GM21576 (cell line): Measurements from ENCODE around the gene FAM83E.
"Not testable (repeated sequence)": the region's sequence is repeated elsewhere in the genome, so short reads cannot be mapped to it uniquely, and the experiment has no call there.

ENCODE experiments used
- ATAC-seq: cut with Tn5 transposase; IDR thresholded peaks from one replicate; pipeline ENCODE4 v1.9.1; 2021; ENCODE audit warnings: mild to moderate bottlenecking, moderate library complexity; ENCODE audit not compliant: unreplicated experiment

FAM83E gene

DNA sequence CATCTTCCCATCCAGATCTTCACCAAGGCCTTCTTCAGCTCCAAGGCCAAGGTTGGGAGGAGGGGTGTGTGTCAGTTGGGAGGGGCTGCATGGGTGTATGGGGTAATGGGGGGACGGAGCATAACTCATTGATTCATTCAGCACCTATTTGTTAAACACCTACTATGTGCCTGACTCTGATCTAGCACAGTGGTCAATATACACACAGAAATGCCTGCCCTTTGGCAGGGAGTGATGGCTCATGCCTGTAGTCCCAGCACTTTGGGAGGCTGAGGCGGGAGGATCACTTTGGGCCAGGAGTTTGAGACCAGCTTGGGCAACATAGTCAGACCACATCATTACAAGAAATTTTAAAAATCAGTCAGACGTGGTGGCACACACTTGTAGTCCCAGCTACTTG, 27.5 kb downstream of the FAM83E start:
- ATAC-seq = no peak

DNA sequence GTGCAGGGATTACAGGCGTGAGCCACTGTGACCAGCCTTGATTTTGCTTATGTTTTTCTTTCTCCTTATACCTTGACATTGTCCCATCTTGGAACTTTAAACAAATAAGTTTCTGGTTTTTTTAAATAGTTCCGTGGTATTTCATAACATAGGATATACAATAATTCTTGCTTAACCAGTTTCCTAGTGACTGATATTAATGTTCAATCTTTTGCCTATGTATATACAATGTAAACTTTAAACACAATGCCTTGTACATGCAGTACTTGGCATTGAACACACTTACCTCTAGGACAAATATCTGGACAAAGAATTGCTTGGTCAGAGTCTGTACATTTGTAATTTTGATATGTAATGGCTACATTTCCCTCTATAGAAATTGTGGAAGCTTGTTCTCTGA, 32.7 kb downstream of the FAM83E start:
- no peak for ATAC-seq

DNA sequence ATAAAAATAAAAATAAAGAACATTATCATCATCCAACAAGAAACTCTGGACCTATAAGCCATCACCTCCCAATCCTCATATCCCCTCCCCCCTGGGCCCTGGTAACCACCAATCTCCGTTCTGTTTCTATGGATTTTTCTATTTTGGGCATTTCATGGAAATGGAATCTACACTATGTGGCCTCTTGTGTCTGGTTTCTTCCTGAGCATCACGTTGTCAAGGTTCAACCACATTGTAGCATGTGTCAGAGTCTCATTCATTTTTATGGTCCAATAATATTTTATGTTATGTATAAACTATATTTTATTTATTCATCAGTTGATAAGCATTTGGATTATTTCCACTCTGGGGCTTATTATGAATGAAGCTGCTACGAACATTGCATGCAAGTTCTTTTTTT, 36.0 kb downstream of the FAM83E start:
- ATAC-seq = no peak

DNA sequence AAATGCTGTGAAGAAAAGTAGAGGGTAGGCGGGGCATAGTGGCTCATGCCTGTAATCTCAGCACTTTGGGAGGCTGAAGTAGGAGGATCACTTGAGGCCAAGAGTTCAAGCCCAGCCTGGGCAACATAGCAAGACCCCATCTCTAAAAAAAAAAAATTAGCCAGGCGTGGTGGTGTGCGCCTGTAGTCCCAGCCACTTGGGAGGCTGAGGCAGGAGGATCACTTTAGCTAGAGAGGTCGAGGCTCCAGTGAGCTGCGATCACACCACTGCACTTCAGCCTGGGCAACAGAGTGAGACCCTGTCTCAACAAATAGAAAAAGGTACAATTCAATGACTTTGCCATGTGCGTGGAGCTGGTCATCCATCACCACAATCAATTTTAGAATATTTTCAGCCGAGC, 37.0 kb downstream of the FAM83E start:
- not testable (repeated sequence) for ATAC-seq

DNA sequence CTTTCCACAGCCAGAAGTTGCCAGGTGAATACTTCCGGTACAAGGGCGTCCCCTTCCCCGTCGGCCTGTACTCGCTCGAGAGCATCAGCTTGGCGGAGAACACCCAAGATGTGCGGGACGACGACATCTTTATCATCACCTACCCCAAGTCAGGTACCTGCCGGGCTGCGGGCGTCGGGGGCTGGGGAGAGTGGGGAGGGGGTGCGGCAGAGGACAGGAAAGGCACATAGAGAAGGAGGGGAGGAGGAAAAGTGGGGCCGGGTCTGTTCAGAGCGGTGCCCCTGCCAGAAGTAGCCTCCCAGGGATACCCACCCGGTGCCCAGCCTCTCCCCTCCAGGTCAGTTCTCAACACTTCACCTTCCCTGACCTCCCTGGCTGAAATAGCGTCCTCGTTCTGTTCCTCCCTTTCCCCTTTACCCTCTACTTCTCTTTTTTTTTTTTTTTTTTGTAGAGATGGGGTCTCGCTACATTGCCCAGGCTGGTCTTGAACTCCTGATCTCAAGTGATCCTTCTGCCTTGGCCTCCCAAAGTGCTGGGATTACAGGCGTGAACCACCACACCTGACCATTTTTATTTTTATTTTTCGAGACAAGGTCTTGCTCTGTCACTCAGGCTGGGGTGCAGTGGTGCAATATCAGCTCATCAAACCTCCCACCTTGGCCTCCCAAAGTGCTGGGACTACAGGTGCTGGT, 38.8 kb downstream of the FAM83E start:
- ATAC-seq = no peak

DNA sequence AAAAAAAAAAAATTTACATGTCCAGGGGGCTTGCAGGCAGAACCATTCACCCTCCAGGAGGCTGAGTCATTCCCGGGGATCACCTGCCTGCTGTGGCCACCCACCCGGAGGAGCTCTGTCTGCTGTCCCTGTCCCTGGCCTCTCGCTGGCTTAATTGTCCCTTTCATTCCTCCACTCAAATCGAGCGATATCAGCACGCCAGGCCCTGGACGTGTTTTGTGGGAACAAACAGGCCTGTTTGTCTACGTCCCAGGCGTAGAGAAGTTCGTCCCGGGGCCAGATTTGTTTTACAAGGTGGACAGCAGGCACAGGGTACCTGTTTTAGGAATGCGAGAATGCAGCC, 41.7 kb downstream of the FAM83E start:
- ATAC-seq = no peak

DNA sequence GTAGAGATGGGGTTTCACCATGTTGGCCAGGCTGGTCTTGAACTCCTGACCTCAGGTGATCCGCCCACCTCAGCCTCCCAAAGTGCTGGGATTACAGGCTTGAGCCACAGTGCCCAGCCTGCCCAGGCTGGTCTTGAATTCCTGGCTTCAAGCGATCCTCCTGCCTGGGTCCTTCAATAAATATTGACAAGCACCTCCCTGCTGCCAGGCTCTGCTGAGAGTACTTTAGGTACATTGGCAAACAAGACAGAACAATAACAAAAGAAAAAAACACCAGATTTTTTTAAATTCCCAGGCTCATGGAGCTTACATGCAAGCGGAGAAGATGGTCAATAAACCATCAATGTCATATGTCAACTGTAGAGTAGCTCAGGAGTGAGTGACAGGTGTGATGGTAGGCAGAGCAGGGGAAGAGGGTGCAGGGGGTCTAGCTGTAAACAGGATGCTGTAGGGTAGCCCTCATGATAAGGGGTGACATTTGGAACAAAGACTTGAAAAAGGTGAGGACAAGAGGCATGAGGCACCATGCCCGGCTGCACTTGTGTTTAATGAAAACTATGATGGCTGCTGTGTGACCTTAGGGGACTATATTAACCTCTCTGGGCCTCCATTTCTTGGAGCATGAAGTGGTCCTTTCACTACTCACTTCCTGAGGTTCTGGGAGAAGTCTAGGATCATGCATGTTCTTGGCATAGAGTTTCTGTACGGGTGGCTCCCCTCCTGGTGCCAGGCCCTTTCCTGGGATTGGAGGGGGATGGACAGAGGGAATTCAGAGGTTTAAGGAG, 43.3 kb downstream of the FAM83E start:
- ATAC-seq = no peak

DNA sequence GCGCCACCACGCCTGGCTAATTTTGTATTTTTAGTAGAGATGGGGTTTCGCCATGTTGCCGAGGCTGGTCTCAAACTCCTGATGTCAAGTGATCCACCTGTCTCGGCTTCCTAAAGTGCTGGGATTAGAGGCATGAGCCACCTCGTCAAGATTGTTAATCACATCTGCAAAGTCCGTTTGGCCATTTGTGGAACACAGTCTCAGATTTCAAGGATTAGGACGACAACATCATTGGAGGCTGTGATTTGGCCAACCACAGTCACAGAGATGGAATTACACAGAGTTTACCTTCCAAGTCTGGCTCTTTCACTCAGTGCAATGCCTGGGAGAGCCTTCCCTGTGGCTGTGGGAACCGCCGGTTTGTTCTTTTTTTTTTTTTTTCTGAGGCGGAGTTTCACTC, 45.1 kb downstream of the FAM83E start:
- no peak for ATAC-seq

DNA sequence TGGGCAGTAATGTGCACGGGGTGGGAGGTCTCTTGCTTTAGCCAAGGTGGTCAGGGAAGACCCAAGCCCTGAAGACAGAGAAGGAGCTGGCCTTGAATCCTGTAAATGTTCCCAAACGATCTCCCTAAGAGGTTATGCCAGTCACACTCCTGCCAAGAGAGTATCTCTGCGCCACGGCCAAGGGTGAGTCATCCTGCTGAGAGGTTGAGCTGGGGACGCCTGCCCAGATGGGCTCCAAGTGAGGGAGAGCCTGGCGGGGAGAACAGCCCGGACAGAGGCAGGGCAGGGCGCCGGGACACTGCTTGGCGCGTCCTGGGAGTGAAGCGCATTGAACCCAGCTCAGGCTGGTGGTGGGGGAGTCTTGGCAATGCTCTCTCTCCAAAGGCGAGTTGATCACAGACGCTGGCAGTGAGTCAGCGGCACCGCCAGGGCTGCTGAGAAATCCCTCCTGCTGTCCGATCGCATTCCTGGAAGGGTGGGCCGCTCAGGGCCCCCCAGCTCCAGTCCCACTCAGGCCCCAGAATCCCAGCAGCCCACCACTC, 46.5 kb downstream of the FAM83E start:
- ATAC-seq = no peak

DNA sequence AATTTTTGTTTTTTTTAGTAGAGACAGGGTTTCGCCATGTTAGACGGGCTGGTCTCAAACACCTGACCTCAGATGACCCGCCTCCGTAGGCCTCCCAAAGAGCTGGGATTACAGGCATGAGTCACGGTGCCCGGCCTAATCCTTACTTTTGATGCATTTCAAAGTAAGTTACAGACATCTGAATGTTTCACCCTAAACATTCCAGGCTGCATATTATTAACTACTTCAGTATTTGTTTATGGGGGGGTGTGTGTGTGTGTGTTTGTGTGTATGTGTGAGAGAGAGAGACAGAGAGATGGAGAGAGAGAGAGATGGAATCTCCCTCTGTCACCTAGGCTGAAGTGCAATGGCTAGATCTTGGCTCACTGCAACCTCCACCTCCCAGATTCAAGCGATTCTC, 49.8 kb downstream of the FAM83E start:
- ATAC-seq = no peak
